ENCODE measurements around the gene ADCK1.

GRCh38 chr14:77903221-77903620, 103.3 kb downstream of the ADCK1 start:
- TF ChIP-seq CEBPB (IDR thresholded peaks at IDR 0.05), result no peak
- TF ChIP-seq, protein P1, sequence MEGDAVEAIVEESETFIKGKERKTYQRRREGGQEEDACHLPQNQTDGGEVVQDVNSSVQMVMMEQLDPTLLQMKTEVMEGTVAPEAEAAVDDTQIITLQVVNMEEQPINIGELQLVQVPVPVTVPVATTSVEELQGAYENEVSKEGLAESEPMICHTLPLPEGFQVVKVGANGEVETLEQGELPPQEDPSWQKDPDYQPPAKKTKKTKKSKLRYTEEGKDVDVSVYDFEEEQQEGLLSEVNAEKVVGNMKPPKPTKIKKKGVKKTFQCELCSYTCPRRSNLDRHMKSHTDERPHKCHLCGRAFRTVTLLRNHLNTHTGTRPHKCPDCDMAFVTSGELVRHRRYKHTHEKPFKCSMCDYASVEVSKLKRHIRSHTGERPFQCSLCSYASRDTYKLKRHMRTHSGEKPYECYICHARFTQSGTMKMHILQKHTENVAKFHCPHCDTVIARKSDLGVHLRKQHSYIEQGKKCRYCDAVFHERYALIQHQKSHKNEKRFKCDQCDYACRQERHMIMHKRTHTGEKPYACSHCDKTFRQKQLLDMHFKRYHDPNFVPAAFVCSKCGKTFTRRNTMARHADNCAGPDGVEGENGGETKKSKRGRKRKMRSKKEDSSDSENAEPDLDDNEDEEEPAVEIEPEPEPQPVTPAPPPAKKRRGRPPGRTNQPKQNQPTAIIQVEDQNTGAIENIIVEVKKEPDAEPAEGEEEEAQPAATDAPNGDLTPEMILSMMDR (IDR thresholded peaks at IDR 0.05), result no peak
- no peak for TF ChIP-seq POLR2A (IDR thresholded peaks at IDR 0.05; ENCODE audit: low read length)
- no peak for TF ChIP-seq POLR2AphosphoS2 (conservative IDR thresholded peaks at IDR 0.05; ENCODE audit: low read length)
- no peak for TF ChIP-seq REST (IDR thresholded peaks at IDR 0.05)
